Stimulated activated CD4-positive, alpha-beta T cell treated with anti-CD3 and anti-CD28 coated beads, Interleukin-12 subunit alpha, Interleukin-12 subunit beta, amount 100 ng/mL, for 48 hours (primary cell): ENCODE data around the gene GPR35.

Experiments used
- DNase-seq, 3 donors: peaks; one replicate each; pipeline ENCODE4 v3.0.0-alpha.2; 2020; ENCODE audit warnings: low read depth in 2 of 3, low spot score in 1 of 3

GPR35 gene

DNA sequence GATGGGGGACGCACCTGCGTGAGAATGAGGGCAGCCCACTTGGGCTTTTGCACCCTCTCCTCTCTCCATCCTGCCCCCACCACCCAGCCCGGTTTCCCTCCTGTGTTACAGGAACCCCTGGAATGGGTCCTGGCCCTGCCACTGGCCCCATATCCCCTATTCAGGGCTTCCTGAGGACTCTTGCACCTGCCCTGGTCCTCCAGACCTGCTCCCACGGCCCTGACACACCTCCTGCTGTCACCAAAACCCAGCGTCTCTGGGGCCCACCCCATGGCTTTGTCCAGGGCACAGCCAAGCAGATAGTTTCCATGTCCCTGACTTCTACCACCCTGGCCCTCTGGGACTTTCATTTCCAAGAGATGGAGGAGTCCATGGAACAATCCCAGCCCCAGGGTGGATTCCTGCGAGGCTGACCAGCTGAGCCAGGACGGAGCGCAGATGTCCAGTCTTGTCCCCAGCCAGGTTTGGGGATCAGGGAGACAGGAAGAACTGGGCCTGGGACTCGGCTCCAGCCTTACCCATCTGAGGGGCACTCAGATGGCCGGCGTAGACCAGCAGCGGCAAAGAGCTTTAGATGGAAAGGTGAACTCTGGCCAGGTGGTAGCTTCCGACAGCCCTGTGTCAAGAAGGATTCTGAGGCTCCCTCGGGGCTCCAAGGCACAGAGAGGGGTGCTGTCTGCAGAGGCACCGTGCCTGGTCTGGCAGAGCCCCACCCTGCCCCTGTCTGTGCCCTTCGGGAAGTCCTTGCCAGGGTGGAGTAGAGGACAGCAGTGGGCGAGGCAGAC is 12.0 kb downstream of the GPR35 start:
- no peak for DNase-seq

DNA sequence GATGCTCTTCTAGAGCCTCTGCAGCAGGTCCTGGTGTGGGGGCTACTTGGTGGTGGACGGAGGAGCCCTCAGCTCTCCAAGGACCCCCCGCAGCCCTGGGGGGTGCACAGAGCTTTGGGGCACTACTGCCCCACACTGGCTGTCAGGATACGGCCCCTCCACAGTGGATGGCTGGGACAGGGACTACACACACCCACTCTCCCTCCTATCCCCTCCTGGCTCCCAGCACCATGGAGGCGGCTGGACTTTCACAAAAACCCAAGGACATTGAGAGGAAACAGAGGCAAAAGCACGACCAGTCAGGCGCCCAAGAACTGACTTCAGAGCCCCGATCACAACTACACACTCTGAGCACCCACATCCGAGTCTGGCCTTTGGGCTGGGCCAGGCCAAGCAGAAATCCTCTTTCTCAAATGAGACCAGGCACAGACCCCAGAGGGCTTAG is 12.6 kb downstream of the GPR35 start:
- DNase-seq = no peak

DNA sequence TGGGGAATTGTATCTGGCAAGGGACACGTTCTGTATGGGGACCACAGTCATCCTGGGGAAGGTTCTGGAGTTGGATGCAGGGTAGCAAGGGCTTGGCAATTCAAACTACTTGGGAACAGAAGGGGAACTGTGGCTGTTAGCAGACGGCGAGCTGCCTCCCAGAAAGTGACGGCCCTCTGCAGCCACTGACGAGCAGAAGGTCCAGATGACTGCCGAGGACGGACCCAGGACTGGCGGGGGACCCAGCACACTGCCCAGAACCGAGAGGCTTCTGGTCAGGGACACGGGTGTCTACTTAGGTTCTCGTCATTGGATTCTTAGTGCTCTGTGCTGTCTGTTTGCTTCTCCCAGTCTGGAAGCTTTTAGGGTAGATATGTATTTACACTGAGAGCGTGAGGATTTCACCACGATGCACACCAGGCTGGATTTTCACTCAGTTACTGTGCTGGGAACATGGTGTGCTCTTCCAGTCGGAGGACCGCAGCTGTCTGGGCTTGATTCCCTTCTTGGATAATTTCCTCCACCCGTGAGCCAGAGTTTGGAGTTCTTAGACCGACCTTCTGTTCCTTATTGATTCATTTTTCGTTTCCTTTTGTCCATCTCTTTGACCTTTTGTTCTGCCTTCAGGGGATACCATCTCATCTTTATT is 13.4 kb downstream of the GPR35 start:
- no peak for DNase-seq

DNA sequence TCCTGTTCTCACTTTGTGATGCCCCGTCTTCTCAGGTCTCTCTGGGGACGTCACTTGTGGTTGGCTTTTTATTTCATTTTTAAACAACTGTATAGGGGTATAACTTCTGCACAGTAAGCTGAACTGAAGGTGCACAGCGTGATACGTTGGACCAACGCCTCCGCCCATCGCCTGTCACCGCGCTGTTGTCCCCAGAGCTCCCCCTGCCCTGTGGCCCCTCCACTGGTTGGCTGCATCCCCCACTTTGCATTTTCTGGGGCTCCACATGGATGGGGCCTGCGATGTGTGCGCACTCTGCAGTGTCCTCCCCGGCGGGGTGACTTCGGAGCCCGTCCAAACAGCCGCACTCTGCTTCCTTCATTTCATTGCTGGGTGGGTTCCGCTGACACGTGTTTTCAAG is 14.3 kb downstream of the GPR35 start:
- no peak for DNase-seq

DNA sequence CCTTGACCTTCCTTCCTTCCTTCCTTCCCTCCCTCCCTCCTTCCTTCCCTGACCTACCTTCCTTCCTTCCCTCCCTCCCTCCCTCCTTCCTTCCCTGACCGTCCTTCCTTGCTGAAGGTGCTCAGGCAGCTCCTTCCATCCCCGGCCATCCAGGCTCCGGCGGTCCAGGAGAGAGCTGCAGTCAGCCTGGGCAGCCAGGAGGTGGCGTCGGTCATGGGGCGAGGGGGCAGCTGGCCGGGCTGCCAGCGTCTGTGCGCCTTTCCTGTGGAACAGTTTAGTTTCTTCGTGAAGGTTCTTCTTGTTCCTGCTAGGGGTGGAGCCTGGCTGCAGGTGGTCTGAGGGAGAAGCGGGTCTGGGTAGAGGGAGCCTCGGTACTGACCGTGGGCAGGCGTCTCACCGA is 15.7 kb downstream of the GPR35 start:
- DNase-seq = no peak

DNA sequence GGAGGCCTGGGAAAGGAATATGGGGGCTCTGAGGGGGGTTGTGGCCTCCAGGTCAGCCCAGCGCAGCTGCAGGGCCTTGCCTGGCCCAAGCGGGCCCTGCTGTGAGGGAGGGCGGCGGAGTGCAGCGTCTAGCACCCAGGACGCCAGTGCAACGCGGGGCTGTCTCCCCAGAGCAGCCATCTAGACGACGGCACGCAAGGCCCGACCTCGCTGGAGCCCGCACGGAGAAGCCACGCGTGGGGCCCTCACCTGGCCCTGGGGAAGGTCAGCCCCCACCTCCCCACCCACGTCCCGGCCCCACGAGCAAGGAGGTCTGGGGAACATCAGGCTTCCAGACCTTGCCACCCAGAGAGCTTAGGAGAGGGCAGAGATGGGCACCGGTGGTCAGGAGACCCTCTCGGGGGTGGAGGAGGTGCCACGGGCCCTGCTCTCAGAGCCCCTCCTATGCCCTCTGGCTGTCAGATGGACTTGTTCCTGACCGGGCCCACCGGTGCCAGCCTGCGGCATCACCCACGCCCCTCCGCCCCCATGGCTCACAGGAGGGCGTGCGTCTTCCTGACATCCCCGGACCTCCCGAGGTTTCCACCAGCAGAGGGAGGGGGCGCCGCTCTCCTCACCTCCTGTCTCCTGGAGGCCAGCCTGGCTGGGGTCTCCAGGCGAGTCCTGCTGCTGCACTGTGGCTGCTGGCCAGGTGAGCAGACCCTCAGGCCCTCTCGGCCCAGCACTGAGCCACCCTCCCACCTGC is 17.0 kb downstream of the GPR35 start:
- DNase-seq = no peak

DNA sequence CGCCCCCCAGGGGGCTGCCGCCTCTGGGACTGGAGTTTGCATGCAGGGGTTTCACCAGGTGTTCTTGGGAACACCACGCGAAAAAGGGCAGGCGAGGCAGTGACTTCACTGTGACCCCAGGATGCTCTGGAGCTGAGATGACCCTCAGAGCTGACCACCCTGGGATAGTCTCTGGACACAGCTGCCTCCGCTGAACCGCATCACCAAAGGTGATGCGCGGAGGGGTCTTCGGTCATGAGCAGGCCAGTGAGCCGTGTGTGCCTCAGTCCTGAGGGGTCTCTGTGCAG is 17.5 kb downstream of the GPR35 start:
- no peak for DNase-seq

DNA sequence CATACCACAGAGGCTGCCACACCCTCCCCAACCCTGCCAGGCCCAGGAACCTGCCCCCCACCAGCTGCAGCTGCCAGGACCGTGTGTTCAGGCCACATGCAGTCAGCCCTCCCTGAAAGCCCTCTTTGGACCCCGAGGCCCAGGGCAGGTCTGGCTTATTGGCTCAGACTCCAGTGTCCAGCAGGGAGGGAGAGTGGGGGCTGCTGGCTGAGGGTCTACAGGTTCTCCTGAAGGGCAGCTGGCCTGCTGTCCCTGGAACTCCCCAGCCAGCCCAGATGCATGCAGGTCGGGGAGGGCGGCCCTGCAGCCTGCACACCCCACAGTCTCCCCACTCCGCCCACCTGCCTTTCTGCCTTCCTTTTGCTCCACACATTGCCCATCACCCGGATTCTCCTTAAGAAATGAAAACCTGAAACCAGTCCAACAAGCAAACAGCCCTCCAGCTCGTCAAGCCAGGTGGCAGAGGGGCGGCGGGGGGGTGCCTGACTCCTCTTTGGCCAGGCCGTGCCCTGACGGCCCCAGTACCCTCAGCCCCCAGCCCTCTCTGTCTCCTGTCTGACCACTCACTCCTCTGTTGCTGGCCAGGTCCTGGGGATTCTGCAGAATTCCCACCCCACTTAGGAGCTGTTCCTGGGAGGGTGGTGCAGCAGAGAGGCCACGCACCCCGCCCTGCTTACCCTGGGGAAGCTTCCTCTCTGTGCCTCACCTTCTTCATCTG is 18.0 kb downstream of the GPR35 start:
- DNase-seq = no peak

DNA sequence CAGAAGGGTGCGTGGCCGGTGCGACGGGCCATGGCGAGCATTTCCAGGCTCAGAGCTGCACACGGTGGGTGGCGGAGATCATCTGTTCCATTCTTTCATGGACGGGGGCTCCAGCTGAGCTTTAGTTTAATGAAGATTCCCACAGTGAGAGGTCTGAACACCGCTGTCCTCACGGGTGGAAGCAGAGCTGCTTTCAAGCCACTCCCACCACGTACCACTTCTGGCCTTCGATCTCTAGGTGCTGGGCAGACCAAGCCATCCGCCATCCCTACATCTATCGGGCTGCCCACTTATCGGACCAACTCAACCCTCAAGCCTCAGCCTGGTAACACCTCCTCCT is 18.5 kb downstream of the GPR35 start:
- no peak for DNase-seq

DNA sequence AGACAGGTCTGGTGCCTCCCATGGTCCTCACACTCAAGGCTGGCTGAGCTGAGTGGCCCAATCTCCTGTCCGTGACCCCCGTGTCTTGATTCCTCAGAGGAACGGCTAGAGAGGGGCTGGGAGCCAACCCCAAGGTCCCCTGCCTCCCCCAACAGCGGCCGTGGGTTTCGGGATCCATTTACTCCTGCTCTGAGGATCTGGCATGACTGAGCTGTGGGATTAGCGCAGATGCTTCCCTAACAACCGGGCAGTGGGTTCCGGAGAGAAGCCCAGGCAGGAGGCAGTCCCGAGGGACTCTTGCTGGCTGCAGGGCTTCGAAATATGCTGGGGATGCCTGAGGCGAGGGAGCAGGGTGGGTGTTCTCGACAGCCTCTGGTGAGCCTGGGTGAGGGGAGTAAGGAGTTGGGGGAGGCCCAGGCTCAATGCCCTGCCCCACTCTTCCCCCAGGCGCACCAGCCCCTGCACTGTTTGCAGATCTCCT is 18.9 kb downstream of the GPR35 start:
- DNase-seq = no peak

DNA sequence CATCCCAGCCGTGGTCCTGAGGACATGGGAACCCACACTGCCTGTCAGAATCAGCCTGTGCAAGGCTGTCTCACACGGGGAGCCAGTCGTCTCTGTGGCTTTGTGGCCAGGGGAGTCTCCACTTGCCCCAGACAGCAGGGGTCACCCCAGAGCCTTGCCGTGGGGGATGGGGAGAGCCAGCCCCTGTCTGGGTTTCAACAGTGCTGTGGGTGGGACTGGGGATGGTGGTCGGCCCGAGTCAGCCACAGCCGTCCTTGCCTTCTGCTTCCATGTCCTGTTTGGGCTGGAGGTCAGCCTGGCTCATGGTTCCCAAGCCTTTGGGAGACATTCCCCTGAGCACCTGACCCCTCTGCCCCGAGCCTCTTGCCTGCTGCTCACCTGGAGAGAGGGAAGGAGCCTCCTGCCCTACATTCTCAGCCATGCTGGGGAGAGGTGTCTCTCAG is 19.6 kb downstream of the GPR35 start:
- no peak for DNase-seq

DNA sequence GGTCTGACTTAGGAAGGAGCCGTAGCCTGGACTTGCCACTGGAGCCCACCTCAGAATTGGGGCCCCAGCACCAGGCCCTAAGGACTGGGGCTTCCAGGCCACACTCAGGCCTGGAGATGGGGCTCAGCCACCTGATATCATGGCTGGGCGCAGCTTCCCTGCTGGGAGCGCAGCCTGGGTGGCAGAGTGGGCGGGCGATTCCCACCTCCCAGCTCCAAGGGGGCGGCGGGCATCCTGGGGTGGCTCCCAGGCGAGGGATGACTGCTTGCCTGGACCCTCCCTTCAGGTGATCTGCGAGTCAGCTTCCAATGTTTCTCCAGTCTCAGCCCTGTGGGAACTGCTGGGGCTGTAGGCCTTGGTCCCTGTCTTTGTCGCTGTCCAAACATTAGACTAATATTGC is 20.1 kb downstream of the GPR35 start:
- DNase-seq = no peak

DNA sequence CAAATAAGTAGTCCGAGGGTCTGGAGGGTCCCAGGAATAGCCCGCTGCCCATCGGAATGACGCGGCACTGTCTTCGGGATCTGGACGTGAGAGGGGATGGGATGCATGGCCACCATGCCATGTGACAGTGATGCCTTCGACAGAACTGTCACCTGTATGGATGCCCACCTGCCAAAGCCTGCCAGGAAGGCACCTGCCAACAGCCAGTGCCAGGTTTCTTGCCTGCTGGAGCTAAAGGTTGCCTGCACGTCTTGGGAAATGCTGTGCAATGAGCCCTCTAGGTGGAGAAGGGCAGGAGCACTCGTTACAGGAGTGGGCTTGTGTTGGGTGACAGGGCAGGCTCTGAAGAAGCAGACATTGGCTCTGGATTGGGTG is 20.5 kb downstream of the GPR35 start:
- DNase-seq = no peak

DNA sequence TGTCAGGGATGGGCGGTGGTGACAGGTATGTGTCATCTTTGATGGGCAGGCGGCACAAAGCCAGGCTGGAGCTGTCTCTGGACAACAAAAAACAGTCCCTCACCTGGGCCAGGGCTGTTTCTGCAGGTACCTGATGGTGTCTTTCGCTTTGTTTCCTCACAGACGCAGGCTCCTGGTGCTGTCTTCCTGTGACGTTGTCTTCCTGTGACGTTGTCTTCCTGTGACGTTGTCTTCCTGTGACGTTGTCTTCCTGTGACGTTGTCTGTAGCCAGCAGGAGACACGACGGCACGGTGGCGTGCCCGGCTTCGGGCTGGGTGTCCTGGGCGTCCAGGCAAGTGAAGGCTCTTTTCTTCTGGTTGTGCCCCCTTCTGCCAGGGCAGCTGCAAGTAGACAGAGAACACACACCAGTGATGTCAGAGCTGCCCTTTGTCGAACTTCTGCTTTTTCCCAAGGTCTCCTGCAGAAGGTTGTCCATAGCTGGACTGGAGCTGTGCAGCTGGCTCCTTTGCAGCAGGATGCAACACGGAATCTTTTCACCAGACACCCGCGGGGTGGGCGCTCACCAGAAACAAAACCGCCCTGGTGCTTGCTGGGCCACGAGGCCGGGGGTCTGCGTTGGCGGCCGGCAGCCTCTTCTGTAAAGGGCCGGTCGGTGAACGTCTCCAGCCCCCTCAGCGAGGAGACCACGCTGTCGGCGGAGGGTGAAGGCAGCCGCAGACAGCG is 21.1 kb downstream of the GPR35 start:
- DNase-seq = no peak

DNA sequence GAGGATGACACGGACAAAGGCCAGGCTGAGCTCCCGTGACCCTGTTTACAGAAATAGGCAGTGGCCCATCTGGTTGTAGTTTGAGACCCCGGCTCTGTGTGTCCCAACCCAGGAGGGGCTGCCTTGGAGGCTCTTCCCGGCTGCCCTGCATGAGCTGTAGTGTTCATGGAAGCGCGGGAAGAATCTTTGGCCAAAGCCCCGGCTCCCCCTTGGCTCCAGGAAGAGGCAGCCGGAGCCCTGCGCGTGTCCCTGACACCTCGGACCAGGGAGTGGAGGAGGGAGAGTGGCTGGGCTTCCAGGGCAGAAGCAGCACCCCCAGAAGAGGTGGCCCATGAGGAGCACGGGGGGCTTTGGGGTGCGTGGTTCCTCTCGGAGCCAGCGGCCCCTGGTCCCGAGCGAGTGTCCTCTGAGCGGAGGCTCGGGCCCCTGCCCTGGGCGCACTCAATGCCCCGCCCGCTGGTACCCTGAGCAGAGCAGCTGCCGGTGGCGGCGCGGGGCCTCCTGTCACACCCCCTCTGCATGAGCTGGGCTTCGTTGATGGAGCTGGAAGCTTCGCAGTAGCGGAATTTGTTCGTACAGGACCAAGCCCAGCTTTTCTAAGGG is 21.7 kb downstream of the GPR35 start:
- no peak for DNase-seq

DNA sequence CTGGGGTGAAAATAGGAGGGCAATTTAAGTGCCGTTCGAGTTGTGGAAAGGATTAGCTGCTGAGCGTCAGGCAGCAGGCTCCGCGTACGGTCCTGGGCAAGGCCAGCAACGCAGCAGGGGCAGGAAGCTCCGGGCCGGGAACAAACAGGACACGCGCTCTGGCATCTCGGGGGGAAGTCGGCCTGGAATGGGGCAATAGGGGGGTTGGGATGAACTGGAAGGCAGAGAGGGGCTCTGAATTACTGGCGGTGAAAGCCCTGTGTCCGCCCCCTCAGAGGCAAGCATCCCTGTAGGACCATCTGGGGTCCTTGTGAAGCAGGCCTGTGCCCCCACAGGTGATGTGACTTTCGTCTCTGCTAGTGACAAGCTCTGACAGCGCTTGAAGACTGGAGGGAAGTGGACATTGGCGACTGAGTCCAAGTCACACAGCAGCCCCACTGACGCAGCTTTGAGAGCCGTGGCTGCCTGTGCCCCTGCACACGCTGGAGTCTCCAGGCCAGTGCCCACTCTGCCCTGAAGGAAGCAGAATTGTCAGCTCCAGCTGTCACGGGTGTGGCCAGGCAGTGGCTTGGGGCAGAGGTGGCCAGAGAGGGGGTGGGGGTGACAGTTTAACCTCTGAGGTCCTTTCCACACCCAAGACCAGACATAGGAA is 22.3 kb downstream of the GPR35 start:
- no peak for DNase-seq

DNA sequence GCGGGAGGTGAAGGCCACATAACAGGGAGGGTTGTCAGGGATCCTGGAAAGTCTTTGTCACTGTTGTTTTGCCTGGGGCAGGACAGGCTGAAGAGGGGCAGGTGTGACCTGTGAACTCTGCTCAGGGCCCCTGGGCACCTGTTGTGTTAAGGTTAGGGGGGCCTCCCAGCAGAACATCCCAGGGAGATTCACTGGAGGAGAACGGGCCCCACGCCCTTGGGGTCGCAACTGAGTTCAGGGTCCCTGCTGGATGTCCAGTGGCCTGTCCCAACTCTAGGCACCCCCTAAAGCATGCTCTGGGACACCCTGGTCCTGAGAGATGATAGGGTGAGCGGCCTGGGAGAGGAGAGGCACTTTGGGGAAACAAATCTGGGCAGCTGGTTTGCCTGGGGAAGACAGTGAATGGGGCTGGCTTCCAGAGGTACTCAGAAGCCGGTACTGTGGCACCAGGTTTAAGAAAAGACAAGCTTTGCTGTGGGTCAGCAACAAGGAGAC is 22.9 kb downstream of the GPR35 start:
- no peak for DNase-seq

DNA sequence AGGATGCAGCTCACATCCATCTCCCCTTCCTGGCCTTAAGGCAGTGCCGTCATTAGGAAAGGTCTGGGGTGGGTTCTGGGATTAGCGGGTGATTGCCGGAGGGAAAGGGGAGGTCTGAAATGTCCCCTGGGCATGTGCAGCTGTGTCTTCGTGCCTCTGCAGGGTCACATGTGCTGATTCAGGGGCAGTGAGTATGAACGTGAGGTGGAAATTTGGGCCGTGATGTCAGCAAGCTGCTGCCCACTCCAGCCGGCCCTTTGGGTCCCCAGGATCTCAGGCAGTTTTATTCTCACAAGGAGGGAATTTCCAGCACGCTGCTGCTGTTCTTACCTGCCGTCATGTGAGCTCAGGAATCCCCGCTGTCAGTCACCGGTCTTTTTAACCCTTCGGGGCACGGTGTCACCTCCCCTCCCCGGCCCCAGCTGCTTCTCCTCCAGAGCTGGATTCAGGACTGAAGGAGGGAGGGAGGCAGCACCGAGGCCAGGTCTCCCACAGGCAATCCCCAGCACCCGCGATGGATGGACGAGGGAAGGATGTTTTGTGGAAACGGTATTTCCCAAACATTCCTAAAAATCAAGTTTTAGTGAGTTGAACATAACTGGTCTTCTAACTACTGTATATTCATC is 23.5 kb downstream of the GPR35 start:
- no peak for DNase-seq

DNA sequence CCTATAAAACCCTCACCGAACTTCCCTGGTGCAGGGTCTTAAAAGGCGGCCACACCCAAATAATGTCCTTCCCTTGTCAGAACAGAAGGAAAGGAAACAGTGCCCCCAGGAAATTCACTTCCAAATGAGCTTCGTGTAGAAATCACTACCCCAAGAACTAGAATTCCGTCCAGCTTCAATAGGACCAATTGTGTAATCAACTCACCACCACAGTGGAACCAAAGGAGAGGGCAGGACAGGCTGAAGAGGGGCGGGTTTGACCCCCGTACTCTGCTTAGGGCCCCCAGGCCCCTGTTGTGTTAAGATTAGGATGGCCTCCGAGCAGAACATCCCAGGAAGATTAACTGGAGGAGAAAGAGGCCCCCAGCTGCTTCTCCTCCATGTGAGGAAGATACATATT is 24.1 kb downstream of the GPR35 start:
- no peak for DNase-seq
